HepG2 (cell line): Measurements from ENCODE around the gene SLC35F3. TPM values are rescaled to one million over a fixed set of nuclear protein-coding genes. Genes with fewer than 3 reads are reported as not detected.
A peak's percentile ranks its signal among the peaks of the same experiment; 100 is the strongest.

Experiments used
- ATAC-seq: fragments of 200-7000 bp; cut with Tn5 transposase; 3 replicates; pipeline ENCODE4 v1.9.1; 2020; ENCODE audit warnings: mild to moderate bottlenecking, moderate library complexity
- BruUV-seq: library from RNA; stranded (reverse); fragments of 400-500 nt; replicated peaks from 2 replicates; lab custom pipeline; 2021; lab: Mats Ljungman, UMichigan
- CTCF ChIA-PET: fragments of 300-600 bp; formaldehyde crosslinking; extraction: SDS; loops from one replicate; lab custom pipeline; 2021; ENCODE audit warnings: low total read pairs, inconsistent platforms, low intra/inter-chr PET ratio; lab: Yijun Ruan, JAX
- POLR2A ChIA-PET: fragments of 350-600 bp; sonication (Branson Sonifier 250); formaldehyde crosslinking; loops from one replicate; lab custom pipeline; 2020; ENCODE audit warnings: antibody characterized with exemption, inconsistent platforms; lab: Yijun Ruan, JAX
- DNase-seq: peaks from one replicate; pipeline ENCODE4 v3.0.0-alpha.2; 2015; ENCODE audit warnings: low spot score
- FAIRE-seq: peaks from 3 replicates; lab custom pipeline; 2011; peaks lifted over from hg19 to GRCh38; lab: Jason Lieb, UNC
- H2AFZ ChIP-seq: one replicate; pipeline ENCODE4 v1.6.1; 2011; ENCODE audit warnings: low read length, inconsistent platforms
- H3K27ac ChIP-seq: fragments of 300-600 bp; 3 replicates; pipeline ENCODE4 v1.8.0; 2011; ENCODE audit warnings: mixed run types, mild to moderate bottlenecking, mixed read lengths, low read length, inconsistent platforms; ENCODE audit not compliant: insufficient read depth; ENCODE audit errors: extremely low read length
- H3K27me3 ChIP-seq, 2 experiments: fragments of 200-600 bp in 1 of 2; 2 replicates in 1 of 2; 3 replicates in 1 of 2; pipeline versions ENCODE4 v1.6.0 to v1.8.0; 2011; ENCODE audit warnings: low read length in 2 of 2, mild to moderate bottlenecking in 2 of 2, moderate library complexity in 2 of 2, inconsistent platforms in 1 of 2; ENCODE audit not compliant: insufficient read depth in 2 of 2, control insufficient read depth in 1 of 2
- H3K36me3 ChIP-seq, 2 experiments: fragments of 200-600 bp in 1 of 2; replicated peaks in 1 of 2; 2 replicates in 1 of 2; 3 replicates in 1 of 2; pipeline versions ENCODE4 v1.5.1 to v1.8.0; 2011; ENCODE audit warnings: low read length in 2 of 2, inconsistent platforms in 1 of 2; ENCODE audit not compliant: insufficient read depth in 2 of 2, control insufficient read depth in 1 of 2
- H3K4me1 ChIP-seq: 2 replicates; pipeline ENCODE4 v1.5.1; 2012; ENCODE audit warnings: low read length, inconsistent platforms; ENCODE audit not compliant: insufficient read depth
- H3K4me2 ChIP-seq: 2 replicates; pipeline ENCODE4 v1.6.0; 2011; ENCODE audit warnings: low read depth, low read length, inconsistent platforms
- H3K4me3 ChIP-seq, 3 experiments: fragments of 200-600 bp in 1 of 3; sonication (generic), shearing (Covaris generic) in 1 of 3; replicated peaks in 1 of 3; 2 replicates each; pipeline ENCODE4 v1.5.1; 2011 to 2016; ENCODE audit warnings: low read length in 3 of 3, inconsistent platforms in 2 of 3, low read depth in 2 of 3, mild to moderate bottlenecking in 2 of 3, control low read depth in 1 of 3, mixed read lengths in 1 of 3; ENCODE audit not compliant: insufficient read depth in 1 of 3
- H3K79me2 ChIP-seq: one replicate; pipeline ENCODE4 v1.6.1; 2011; ENCODE audit warnings: low read length, inconsistent platforms; ENCODE audit not compliant: insufficient read depth
- H3K9ac ChIP-seq: 2 replicates; pipeline ENCODE4 v1.6.0; 2011; ENCODE audit warnings: mild to moderate bottlenecking, low read depth, low read length, inconsistent platforms; ENCODE audit not compliant: insufficient read depth
- H3K9me3 ChIP-seq: 2 replicates; pipeline ENCODE4 v1.5.1; 2012; ENCODE audit warnings: mild to moderate bottlenecking, low read length
- H4K20me1 ChIP-seq: 2 replicates; pipeline ENCODE4 v1.6.0; 2011; ENCODE audit warnings: inconsistent platforms, mild to moderate bottlenecking, low read length, moderate library complexity; ENCODE audit not compliant: insufficient read depth
- HDAC2 ChIP-seq: sonication (generic); formaldehyde crosslinking; IDR thresholded peaks from 2 replicates; pipeline ENCODE4 v1.4.0; 2020; ENCODE audit warnings: missing genetic modification reagents
- HOXA3 ChIP-seq: sonication (generic); formaldehyde crosslinking; IDR thresholded peaks from 2 replicates; pipeline ENCODE4 v1.5.0; 2020; ENCODE audit warnings: missing genetic modification reagents
- KAT2B ChIP-seq: fragments of 150-350 bp; IDR thresholded peaks from 2 replicates; pipeline ENCODE4 v1.6.1; 2014; ENCODE audit warnings: low read depth, low read length, borderline replicate concordance
- RAD51 ChIP-seq: fragments of 450-650 bp; IDR thresholded peaks from 2 replicates; pipeline ENCODE4 v1.6.1; 2016; ENCODE audit warnings: borderline replicate concordance
- SALL2 ChIP-seq: sonication (generic); formaldehyde crosslinking; IDR thresholded peaks from 2 replicates; pipeline ENCODE4 v1.8.1; 2023; ENCODE audit warnings: mild to moderate bottlenecking, missing genetic modification reagents, inconsistent platforms
- ZSCAN31 ChIP-seq: sonication (generic); formaldehyde crosslinking; IDR thresholded peaks from 2 replicates; pipeline ENCODE4 v1.5.0; 2020; ENCODE audit warnings: low read depth, mild to moderate bottlenecking, missing genetic modification reagents
- WGBS: methylation state at CpG from one replicate; pipeline ENCODE4 v1.1.6; 2017; ENCODE audit warnings: low lambda C conversion rate; 5-methylcytosine and 5-hydroxymethylcytosine counted together
- in situ Hi-C: cut with HindIII; loops from 2 replicates; pipeline ENCODE4 v1.10.0; 2017; ENCODE audit warnings: low pct_unique_long_range_greater_than_20kb; ENCODE audit not compliant: extremely low pct_ligation_motif_present
- intact Hi-C: fragments of 100-400 bp; cut with micrococcal nuclease; formaldehyde crosslinking; loops from one replicate; pipeline ENCODE4 v1.10.0; 2022; ENCODE audit not compliant: unreplicated experiment
- polyA plus RNA-seq, 8 experiments: library from polyadenylated mRNA; depleted of rRNA in 3 of 8; stranded (reverse) in 7 of 8; unstranded in 1 of 8; fragments of >200 nt; fragmentation: Illumina TruSeq in 4 of 8; extraction: Trizol in 4 of 8; gene quantifications; 2 replicates each; pipeline versions ENCODE4 v1.2.1 to v1.2.3, GENCODE V29; 2011 to 2016; ENCODE audit warnings: low read depth in 4 of 8, missing spikeins in 1 of 8, mixed read lengths in 1 of 8; ENCODE audit not compliant: insufficient read depth in 1 of 8
- total RNA-seq, 5 experiments: library from RNA; depleted of rRNA; stranded (reverse); fragments of >200 nt; fragmentation: Illumina TruSeq; extraction: Trizol; gene quantifications; 2 replicates each; pipeline ENCODE4 v1.2.3, GENCODE V29; 2016; ENCODE audit warnings: low read depth in 1 of 5
- TF ChIP-seq, protein P1 (sequence below): sonication (generic); formaldehyde crosslinking; IDR thresholded peaks from 2 replicates; pipeline ENCODE4 v1.4.0; 2020; ENCODE audit warnings: missing genetic modification reagents, borderline replicate concordance
- TF ChIP-seq, protein P2 (sequence below): sonication (generic); formaldehyde crosslinking; IDR thresholded peaks from 2 replicates; pipeline ENCODE4 v1.5.0; 2020; ENCODE audit warnings: mild to moderate bottlenecking, low read depth, missing genetic modification reagents, borderline replicate concordance
- TF ChIP-seq, protein P3 (sequence below): sonication (generic); formaldehyde crosslinking; IDR thresholded peaks from 2 replicates; pipeline ENCODE4 v1.8.1; 2023; ENCODE audit warnings: mild to moderate bottlenecking, moderate library complexity, missing genetic modification reagents

Gene SLC35F3
- total and polyA plus RNA-seq, 2 of the 13 experiments (the other 11 are each of a cell fraction or from before 2014, with no cell fraction given), result not detected

DNA sequence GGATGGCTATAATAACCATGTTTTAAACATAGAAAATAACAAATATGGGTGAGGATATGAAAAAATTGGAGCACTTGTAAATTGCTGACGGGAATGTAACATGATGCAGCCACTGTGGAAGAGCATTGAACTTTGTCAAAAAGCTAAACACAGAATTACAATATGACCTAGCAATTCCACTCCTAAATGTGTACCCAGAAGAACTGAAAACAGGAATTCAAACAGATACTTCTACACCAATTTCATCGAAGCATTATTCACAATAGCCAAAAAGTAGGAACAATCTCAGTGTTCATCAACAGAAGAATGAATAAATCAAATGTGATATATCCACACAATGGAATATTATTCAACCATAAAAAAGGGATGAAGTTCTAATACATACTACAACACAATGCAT is 436.1 kb downstream of the SLC35F3 start (continued):
- TF ChIP-seq, protein P1, sequence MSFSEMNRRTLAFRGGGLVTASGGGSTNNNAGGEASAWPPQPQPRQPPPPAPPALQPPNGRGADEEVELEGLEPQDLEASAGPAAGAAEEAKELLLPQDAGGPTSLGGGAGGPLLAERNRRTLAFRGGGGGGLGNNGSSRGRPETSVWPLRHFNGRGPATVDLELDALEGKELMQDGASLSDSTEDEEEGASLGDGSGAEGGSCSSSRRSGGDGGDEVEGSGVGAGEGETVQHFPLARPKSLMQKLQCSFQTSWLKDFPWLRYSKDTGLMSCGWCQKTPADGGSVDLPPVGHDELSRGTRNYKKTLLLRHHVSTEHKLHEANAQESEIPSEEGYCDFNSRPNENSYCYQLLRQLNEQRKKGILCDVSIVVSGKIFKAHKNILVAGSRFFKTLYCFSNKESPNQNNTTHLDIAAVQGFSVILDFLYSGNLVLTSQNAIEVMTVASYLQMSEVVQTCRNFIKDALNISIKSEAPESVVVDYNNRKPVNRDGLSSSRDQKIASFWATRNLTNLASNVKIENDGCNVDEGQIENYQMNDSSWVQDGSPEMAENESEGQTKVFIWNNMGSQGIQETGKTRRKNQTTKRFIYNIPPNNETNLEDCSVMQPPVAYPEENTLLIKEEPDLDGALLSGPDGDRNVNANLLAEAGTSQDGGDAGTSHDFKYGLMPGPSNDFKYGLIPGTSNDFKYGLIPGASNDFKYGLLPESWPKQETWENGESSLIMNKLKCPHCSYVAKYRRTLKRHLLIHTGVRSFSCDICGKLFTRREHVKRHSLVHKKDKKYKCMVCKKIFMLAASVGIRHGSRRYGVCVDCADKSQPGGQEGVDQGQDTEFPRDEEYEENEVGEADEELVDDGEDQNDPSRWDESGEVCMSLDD (CRISPR knock-in tag), result no peak
- TF ChIP-seq ZSCAN31 (CRISPR knock-in tag) (no peak), RAD51 (no peak), SALL2 (CRISPR knock-in tag) (no peak), HOXA3 (CRISPR knock-in tag) (no peak), HDAC2 (no peak)
- TF ChIP-seq, protein P2, sequence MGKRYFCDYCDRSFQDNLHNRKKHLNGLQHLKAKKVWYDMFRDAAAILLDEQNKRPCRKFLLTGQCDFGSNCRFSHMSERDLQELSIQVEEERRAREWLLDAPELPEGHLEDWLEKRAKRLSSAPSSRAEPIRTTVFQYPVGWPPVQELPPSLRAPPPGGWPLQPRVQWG (CRISPR knock-in tag), result no peak
- TF ChIP-seq, all 625 proteins: peak for 0

DNA sequence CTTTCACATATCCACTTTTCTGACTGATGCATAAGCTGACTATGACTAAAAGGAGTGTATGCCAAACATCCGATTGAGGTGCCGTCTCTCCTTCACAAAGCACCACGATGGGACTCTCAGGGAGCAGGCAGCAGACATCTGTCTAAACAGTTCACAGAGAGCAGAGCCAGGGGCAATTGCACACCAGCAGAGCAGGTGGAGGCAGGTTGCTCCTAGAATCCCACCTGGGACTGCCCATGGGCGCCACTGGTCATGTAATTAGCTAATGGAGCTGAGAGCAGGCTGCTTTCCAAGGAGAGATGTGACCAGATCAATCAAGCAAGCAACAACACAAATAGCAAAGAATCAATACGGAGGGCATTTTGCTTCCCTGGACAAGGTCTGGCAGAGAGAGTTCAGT is 438.3 kb downstream of the SLC35F3 start:
- ATAC-seq (peak; percentile 65), FAIRE-seq (no peak), DNase-seq (no peak)
- ChIA-PET POLR2A (no interaction called here), CTCF (no interaction called here)
- Histone ChIP-seq H3K9me3 (no peaks in the 10 kb centered on the region), H3K4me2 (no peak overlapping the region), H3K4me3 (no peak overlapping the region), H3K9ac (no peak overlapping the region), H3K4me1 (peaks cover 7% of the 10 kb centered on the region), H3K79me2 (no peaks in the 10 kb centered on the region), H3K27me3 (no peaks in the 10 kb centered on the region), H3K27ac (no peak overlapping the region), H4K20me1 (no peaks in the 10 kb centered on the region), H3K36me3 (no peaks in the 10 kb centered on the region), H2AFZ (no peak overlapping the region)
- WGBS, result 53% methylated on average over 5 of the region's 5 CpGs
- TF ChIP-seq KAT2B, result peak; percentile 63; the same call in 1 of the 2 replicates
- TF ChIP-seq, protein P3, sequence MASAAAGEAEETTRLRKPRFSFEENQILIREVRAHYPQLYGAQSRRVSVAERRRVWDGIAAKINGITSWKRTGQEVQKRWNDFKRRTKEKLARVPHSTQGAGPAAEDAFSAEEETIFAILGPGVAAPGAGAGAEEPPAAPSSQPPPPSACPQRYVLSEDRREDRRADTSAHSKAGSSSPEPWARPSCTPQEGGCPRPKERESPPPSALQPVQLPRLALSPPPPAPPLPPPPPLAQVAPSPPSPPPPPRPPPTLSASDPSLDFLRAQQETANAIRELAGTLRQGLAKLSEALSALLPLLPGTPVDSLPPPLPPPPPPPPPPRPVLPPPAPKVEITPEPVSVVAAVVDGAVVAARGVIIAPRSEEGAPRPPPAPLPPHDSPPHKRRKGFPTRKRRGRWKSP (CRISPR knock-in tag), result no peak
- intact Hi-C loops (no loop called here), in situ Hi-C loops (no loop called here)
- BruUV-seq, result no TSS peak
